Measurements from ENCODE around the gene SAT2.

Gene SAT2

DNA sequence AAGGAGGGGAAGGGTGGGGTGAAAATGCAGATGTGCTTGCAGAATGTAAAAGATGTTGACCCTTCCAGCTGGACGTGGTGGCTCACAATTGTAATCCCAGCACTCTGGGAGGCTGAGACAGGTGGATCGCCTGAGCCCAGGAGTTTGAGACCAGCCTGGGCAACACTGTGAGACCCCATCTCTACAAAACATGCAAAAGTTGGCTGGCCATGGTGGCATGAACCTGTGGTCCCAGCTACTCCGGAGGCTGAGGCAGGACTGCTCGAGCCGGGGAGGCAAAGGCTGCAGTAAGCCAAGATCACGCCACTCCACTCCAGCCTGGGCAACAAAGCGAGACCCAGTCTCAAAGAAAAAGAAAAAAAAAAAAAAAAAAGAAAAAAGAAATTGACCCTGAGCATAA lies 40.9 kb upstream of the SAT2 start:
- no peak overlapping the region for H3K4ac ChIP-seq (ENCODE audit: low read depth in 1 of 2, low read length in 2 of 2)
- no peak overlapping the region for H3K23ac ChIP-seq (ENCODE audit: low read length in 2 of 2)
- H3K79me1 ChIP-seq (replicated peaks; ENCODE audit: low read length, poor library complexity, severe bottlenecking) = peaks cover 5% of the 10 kb centered on the region
- WGBS = 99% methylated on average over 6 of the region's 7 CpGs
- no peak overlapping the region for H2BK15ac ChIP-seq (ENCODE audit: low read depth, poor library complexity, severe bottlenecking)
- H4K8ac ChIP-seq (ENCODE audit: low read length) = no peak overlapping the region
- no peak overlapping the region for H2BK5ac ChIP-seq (ENCODE audit: low read depth, low read length, poor library complexity, severe bottlenecking)
- peaks cover 49 to 68% of the 10 kb centered on the region in 2 experiments for H3K36me3 ChIP-seq (ENCODE audit: control insufficient read depth in 1 of 2, insufficient read depth in 2 of 2, low read depth in 1 of 2, low read length in 2 of 2)
- no peak overlapping the region for H3K27ac ChIP-seq (ENCODE audit: low read length, poor library complexity, severe bottlenecking)
- H3K4me1 ChIP-seq (ENCODE audit: control insufficient read depth, insufficient read depth, low read depth, low read length) = no peaks in the 10 kb centered on the region
- H2BK120ac ChIP-seq (ENCODE audit: low read depth, low read length) = no peak overlapping the region
- H3K27me3 ChIP-seq (ENCODE audit: control insufficient read depth in 1 of 2, insufficient read depth in 1 of 2, low read length in 2 of 2) = no peaks in the 10 kb centered on the region
- no peak overlapping the region for H2AFZ ChIP-seq (ENCODE audit: low read depth, low read length)
- no peak overlapping the region for H2BK12ac ChIP-seq (ENCODE audit: low read length in 2 of 2)
- peaks cover 4% of the 10 kb centered on the region for H3K9me3 ChIP-seq (ENCODE audit: control insufficient read depth, low read length)
- no peak overlapping the region for H3K4me2 ChIP-seq (ENCODE audit: low read length, poor library complexity, severe bottlenecking)
- H3K9ac ChIP-seq (ENCODE audit: low read length) = no peak overlapping the region
- H2AK5ac ChIP-seq (ENCODE audit: low read length, severe bottlenecking) = no peak overlapping the region
- no peak for DNase-seq
- no peak overlapping the region for H3K18ac ChIP-seq (ENCODE audit: low read depth in 1 of 2, low read length in 2 of 2)
- H3K14ac ChIP-seq (ENCODE audit: low read length in 2 of 2) = no peak overlapping the region
- H4K91ac ChIP-seq (ENCODE audit: low read length) = no peak overlapping the region
- no peak overlapping the region for H3K4me3 ChIP-seq (ENCODE audit: insufficient read depth in 1 of 2, low read depth in 1 of 2, low read length in 2 of 2)

DNA sequence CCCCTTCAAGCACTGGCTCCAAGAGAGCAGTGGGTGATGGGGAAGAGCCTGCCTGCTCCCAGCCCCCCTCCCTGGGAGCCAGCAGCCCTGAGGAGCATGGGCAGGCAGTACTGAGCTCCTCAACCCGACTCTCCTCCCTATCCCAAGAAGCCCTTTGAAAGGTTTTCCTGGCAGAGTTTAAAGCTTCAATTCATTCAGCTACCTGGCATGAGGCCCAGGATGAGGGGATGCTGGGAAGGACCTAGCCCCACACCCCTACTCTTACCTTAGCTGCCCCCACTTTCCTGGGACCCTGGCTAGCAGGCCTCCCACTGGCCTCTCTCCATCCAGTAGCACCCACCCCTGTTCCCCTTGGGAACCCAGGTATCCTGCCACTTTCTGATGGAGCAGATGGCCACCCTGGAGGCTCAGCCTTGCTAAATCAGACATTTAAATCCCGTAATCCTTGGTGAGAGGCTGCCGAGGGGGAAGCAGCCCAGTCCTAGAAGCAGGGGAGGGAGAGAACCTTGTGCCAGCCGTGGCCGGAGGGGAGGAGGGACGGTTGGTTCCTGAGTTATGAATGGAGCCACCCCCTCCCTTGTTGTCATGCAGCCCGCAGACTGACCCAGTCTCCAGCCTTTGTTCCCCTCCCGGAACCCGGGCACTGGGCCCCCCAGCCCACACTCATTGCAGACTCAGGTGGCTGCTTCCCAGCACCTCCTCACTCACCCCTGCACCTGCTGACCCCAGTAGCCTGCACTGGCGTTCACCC lies 40.2 kb upstream of the SAT2 start:
- Histone ChIP-seq H3K79me1 (replicated peaks; ENCODE audit: low read length, poor library complexity, severe bottlenecking) (peaks cover 5% of the 10 kb centered on the region), H2BK15ac (ENCODE audit: low read depth, poor library complexity, severe bottlenecking) (no peak overlapping the region), H3K9ac (ENCODE audit: low read length) (no peak overlapping the region), H3K36me3 (ENCODE audit: control insufficient read depth in 1 of 2, insufficient read depth in 2 of 2, low read depth in 1 of 2, low read length in 2 of 2) (peaks cover 42 to 63% of the 10 kb centered on the region in 2 experiments), H3K27ac (ENCODE audit: low read length, poor library complexity, severe bottlenecking) (no peak overlapping the region), H3K18ac (ENCODE audit: low read depth in 1 of 2, low read length in 2 of 2) (no peak overlapping the region), H3K23ac (ENCODE audit: low read length in 2 of 2) (no peak overlapping the region), H3K4me1 (ENCODE audit: control insufficient read depth, insufficient read depth, low read depth, low read length) (no peaks in the 10 kb centered on the region), H3K4me2 (ENCODE audit: low read length, poor library complexity, severe bottlenecking) (no peak overlapping the region), H3K9me3 (ENCODE audit: control insufficient read depth, low read length) (no peaks in the 10 kb centered on the region), H3K14ac (ENCODE audit: low read length in 2 of 2) (no peak overlapping the region), H3K27me3 (ENCODE audit: control insufficient read depth in 1 of 2, insufficient read depth in 1 of 2, low read length in 2 of 2) (no peaks in the 10 kb centered on the region), H3K4me3 (ENCODE audit: insufficient read depth in 1 of 2, low read depth in 1 of 2, low read length in 2 of 2) (no peak overlapping the region), H2AK5ac (ENCODE audit: low read length, severe bottlenecking) (no peak overlapping the region), H2BK5ac (ENCODE audit: low read depth, low read length, poor library complexity, severe bottlenecking) (no peak overlapping the region), H2BK120ac (ENCODE audit: low read depth, low read length) (no peak overlapping the region), H4K8ac (ENCODE audit: low read length) (no peak overlapping the region), H2AFZ (ENCODE audit: low read depth, low read length) (no peak overlapping the region), H3K4ac (ENCODE audit: low read depth in 1 of 2, low read length in 2 of 2) (no peak overlapping the region), H4K91ac (ENCODE audit: low read length) (peak overlapping the region; percentile 59), H2BK12ac (ENCODE audit: low read length in 2 of 2) (no peak overlapping the region)
- 92% methylated on average over 9 of the region's 10 CpGs for WGBS
- no peak for DNase-seq

DNA sequence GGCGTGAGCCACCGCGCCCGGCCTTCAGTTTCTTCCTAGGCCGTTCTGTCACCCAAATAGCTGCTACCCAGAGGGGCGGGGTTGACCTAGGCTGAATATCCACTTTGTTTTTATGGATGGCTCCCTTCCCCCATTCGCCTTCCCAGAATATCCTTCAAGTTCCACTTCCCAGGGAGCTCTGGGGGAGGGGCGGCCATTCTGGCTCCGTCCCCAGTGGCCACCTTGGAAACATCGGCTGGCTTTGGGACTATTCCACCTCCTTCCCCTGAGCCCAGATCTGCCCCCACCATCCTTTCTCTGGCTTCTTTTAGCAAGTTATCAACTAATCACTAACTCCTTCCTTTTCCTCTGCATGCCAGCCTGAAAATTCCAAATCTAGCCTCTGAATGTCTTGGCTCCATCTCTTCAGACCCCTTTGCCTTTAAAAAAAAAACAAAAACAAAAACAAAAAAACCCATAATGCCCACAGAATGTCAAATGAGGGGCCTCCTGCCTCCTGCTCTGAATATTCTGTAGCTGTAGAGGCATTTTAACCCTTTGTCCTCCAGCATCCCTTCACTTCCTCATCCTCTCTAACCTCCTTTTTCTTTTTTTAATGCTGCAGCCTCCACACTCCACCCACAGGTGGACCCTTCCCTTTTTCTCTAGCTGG lies 29.5 kb upstream of the SAT2 start:
- H3K9ac ChIP-seq (ENCODE audit: low read length) = no peak overlapping the region
- no peak overlapping the region for H2BK5ac ChIP-seq (ENCODE audit: low read depth, low read length, poor library complexity, severe bottlenecking)
- H3K27me3 ChIP-seq (ENCODE audit: control insufficient read depth in 1 of 2, insufficient read depth in 1 of 2, low read length in 2 of 2) = peaks cover 40 to 46% of the 10 kb centered on the region in 2 experiments
- H2AFZ ChIP-seq (ENCODE audit: low read depth, low read length) = no peak overlapping the region
- H3K4me3 ChIP-seq (ENCODE audit: insufficient read depth in 1 of 2, low read depth in 1 of 2, low read length in 2 of 2) = no peak overlapping the region
- H3K4me1 ChIP-seq (ENCODE audit: control insufficient read depth, insufficient read depth, low read depth, low read length) = peaks cover 3% of the 10 kb centered on the region
- H2BK12ac ChIP-seq (ENCODE audit: low read length in 2 of 2) = no peak overlapping the region
- 18% methylated on average over 10 of the region's 10 CpGs for WGBS
- no peaks in the 10 kb centered on the region for H3K9me3 ChIP-seq (ENCODE audit: control insufficient read depth, low read length)
- H2BK15ac ChIP-seq (ENCODE audit: low read depth, poor library complexity, severe bottlenecking) = no peak overlapping the region
- no peak overlapping the region for H3K27ac ChIP-seq (ENCODE audit: low read length, poor library complexity, severe bottlenecking)
- H3K79me1 ChIP-seq (replicated peaks; ENCODE audit: low read length, poor library complexity, severe bottlenecking) = no peaks in the 10 kb centered on the region
- no peak overlapping the region for H4K8ac ChIP-seq (ENCODE audit: low read length)
- H3K36me3 ChIP-seq (ENCODE audit: control insufficient read depth in 1 of 2, insufficient read depth in 2 of 2, low read depth in 1 of 2, low read length in 2 of 2) = no peaks in the 10 kb centered on the region
- H4K91ac ChIP-seq (ENCODE audit: low read length) = no peak overlapping the region
- no peak overlapping the region for H2BK120ac ChIP-seq (ENCODE audit: low read depth, low read length)
- H3K4ac ChIP-seq (ENCODE audit: low read depth in 1 of 2, low read length in 2 of 2) = no peak overlapping the region
- H3K4me2 ChIP-seq (ENCODE audit: low read length, poor library complexity, severe bottlenecking) = no peak overlapping the region
- peak; percentile 28 for DNase-seq
- H3K18ac ChIP-seq (ENCODE audit: low read depth in 1 of 2, low read length in 2 of 2) = no peak overlapping the region
- no peak overlapping the region for H3K14ac ChIP-seq (ENCODE audit: low read length in 2 of 2)
- H3K23ac ChIP-seq (ENCODE audit: low read length in 2 of 2) = no peak overlapping the region
- no peak overlapping the region for H2AK5ac ChIP-seq (ENCODE audit: low read length, severe bottlenecking)

DNA sequence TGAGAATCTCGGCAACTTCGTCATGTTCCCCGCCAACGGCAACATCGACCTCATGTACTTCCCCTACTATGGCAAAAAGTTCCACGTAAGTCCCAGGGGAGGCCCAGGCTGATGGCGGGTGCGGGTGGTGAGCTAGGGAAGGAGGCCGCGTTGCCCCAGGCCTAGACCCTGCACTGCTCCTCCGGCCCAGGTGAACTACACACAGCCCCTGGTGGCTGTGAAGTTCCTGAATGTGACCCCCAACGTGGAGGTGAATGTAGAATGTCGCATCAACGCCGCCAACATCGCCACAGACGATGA lies 27.9 kb upstream of the SAT2 start:
- no peak overlapping the region for H2BK5ac ChIP-seq (ENCODE audit: low read depth, low read length, poor library complexity, severe bottlenecking)
- H3K4me2 ChIP-seq (ENCODE audit: low read length, poor library complexity, severe bottlenecking) = no peak overlapping the region
- H4K91ac ChIP-seq (ENCODE audit: low read length) = no peak overlapping the region
- 95% methylated on average over 17 of the region's 17 CpGs for WGBS
- no peak overlapping the region for H3K27ac ChIP-seq (ENCODE audit: low read length, poor library complexity, severe bottlenecking)
- H3K4me3 ChIP-seq (ENCODE audit: insufficient read depth in 1 of 2, low read depth in 1 of 2, low read length in 2 of 2) = no peak overlapping the region
- peaks cover 17% of the 10 kb centered on the region for H3K4me1 ChIP-seq (ENCODE audit: control insufficient read depth, insufficient read depth, low read depth, low read length)
- DNase-seq = no peak
- no peak overlapping the region for H2BK12ac ChIP-seq (ENCODE audit: low read length in 2 of 2)
- H3K14ac ChIP-seq (ENCODE audit: low read length in 2 of 2) = no peak overlapping the region
- no peak overlapping the region for H4K8ac ChIP-seq (ENCODE audit: low read length)
- H2BK120ac ChIP-seq (ENCODE audit: low read depth, low read length) = no peak overlapping the region
- no peak overlapping the region for H3K18ac ChIP-seq (ENCODE audit: low read depth in 1 of 2, low read length in 2 of 2)
- no peaks in the 10 kb centered on the region for H3K9me3 ChIP-seq (ENCODE audit: control insufficient read depth, low read length)
- no peaks in the 10 kb centered on the region for H3K79me1 ChIP-seq (replicated peaks; ENCODE audit: low read length, poor library complexity, severe bottlenecking)
- H3K36me3 ChIP-seq (ENCODE audit: control insufficient read depth in 1 of 2, insufficient read depth in 2 of 2, low read depth in 1 of 2, low read length in 2 of 2) = no peaks in the 10 kb centered on the region
- no peak overlapping the region for H2AK5ac ChIP-seq (ENCODE audit: low read length, severe bottlenecking)
- H2AFZ ChIP-seq (ENCODE audit: low read depth, low read length) = no peak overlapping the region
- H3K27me3 ChIP-seq (ENCODE audit: control insufficient read depth in 1 of 2, insufficient read depth in 1 of 2, low read length in 2 of 2) = peaks cover 54 to 60% of the 10 kb centered on the region in 2 experiments
- H3K4ac ChIP-seq (ENCODE audit: low read depth in 1 of 2, low read length in 2 of 2) = no peak overlapping the region
- no peak overlapping the region for H2BK15ac ChIP-seq (ENCODE audit: low read depth, poor library complexity, severe bottlenecking)
- H3K23ac ChIP-seq (ENCODE audit: low read length in 2 of 2) = no peak overlapping the region
- H3K9ac ChIP-seq (ENCODE audit: low read length) = no peak overlapping the region

Data from mesenchymal stem cell (in vitro differentiated cells and primary cell).